AG09309 (cell line): ENCODE measurements around the gene INPP5A.

ENCODE experiments used
- DNase-seq: peaks from one replicate; pipeline ENCODE4 v3.0.0-alpha.2; 2010; ENCODE audit warnings: low read depth
- H3K4me3 ChIP-seq: 2 replicates; pipeline ENCODE4 v1.5.1; 2011; ENCODE audit warnings: mild to moderate bottlenecking, low read depth, low read length, moderate library complexity; ENCODE audit not compliant: control insufficient read depth
- TF ChIP-seq, protein P1 (sequence below): IDR thresholded peaks from 2 replicates; pipeline ENCODE4 v1.5.1; 2011; ENCODE audit warnings: mild to moderate bottlenecking, low read depth, low read length, inconsistent platforms; ENCODE audit not compliant: insufficient read depth, control insufficient read depth; ENCODE audit errors: missing control alignments

INPP5A gene

GRCh38 chr10:132802048-132802447, 264.5 kb downstream of the INPP5A start:
- TF ChIP-seq, protein P1, sequence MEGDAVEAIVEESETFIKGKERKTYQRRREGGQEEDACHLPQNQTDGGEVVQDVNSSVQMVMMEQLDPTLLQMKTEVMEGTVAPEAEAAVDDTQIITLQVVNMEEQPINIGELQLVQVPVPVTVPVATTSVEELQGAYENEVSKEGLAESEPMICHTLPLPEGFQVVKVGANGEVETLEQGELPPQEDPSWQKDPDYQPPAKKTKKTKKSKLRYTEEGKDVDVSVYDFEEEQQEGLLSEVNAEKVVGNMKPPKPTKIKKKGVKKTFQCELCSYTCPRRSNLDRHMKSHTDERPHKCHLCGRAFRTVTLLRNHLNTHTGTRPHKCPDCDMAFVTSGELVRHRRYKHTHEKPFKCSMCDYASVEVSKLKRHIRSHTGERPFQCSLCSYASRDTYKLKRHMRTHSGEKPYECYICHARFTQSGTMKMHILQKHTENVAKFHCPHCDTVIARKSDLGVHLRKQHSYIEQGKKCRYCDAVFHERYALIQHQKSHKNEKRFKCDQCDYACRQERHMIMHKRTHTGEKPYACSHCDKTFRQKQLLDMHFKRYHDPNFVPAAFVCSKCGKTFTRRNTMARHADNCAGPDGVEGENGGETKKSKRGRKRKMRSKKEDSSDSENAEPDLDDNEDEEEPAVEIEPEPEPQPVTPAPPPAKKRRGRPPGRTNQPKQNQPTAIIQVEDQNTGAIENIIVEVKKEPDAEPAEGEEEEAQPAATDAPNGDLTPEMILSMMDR, result no peak
- no peak overlapping the region for H3K4me3 ChIP-seq
- no peak for DNase-seq

- TF ChIP-seq, protein P1, result no peak
- H3K4me3 ChIP-seq, result no peak overlapping the region
- no peak for DNase-seq
Observed at GRCh38 chr10:132802694-132803320, 265.2 kb downstream of the INPP5A start.

GRCh38 chr10:132803416-132804210, 266.0 kb downstream of the INPP5A start:
- H3K4me3 ChIP-seq, result no peak overlapping the region
- DNase-seq, result no peak
- TF ChIP-seq, protein P1, result no peak

DNA sequence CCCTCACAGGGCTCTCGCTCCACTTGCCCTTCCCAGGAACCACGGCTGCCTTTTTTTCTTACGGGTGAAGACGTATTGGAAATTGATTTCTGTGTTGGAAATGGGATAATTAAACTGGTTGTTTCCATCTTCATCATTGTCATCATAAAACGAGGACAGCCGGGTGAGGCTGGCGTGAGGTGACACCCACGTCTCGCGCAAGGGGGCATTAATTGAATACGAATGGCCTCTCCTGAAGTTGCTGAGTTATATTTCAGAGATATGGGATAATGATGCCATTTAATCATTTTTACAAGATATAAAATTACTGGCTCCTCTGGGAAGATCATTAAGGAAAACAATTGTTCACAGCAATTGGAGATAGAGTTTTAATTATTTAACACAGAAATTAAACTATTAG, 266.7 kb downstream of the INPP5A start:
- TF ChIP-seq, protein P1, result no peak
- H3K4me3 ChIP-seq, result no peak overlapping the region
- no peak for DNase-seq

- H3K4me3 ChIP-seq, result no peak overlapping the region
- TF ChIP-seq, protein P1, result no peak
- DNase-seq, result no peak
Observed at GRCh38 chr10:132804785-132805426, 267.3 kb downstream of the INPP5A start.

DNA sequence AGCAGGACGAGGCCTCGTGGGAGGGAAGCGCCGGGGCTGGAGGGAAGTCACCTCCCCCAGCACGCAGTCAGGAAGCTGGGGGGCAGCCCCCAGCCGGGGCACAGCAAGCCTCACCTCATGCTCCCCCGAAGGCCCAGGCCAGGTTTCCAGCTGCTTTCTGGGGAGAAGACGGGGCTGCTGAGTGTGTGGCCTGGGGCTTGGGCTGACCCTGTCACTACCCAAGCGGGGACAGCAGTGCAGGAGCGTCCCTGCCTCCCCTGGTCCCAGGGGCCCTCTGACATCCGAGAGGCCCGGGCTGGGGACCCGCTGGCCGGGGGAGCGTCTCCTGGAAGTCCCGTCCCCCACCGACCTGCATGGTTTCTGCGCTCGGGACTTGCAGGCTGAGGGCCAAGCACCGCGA, 268.0 kb downstream of the INPP5A start:
- DNase-seq, result no peak
- H3K4me3 ChIP-seq, result no peak overlapping the region
- TF ChIP-seq, protein P1, result no peak
